ENCODE measurements around the gene B4GALNT3.

Gene B4GALNT3

GRCh38 chr12:466762-467161 lies 7.0 kb downstream of the B4GALNT3 start:
- H3K4me1 ChIP-seq (ENCODE audit: control insufficient read depth in 1 of 2, insufficient read depth in 2 of 2, low read length in 2 of 2) = peaks cover 0 to 4% of the 10 kb centered on the region in 2 donors
- no peak overlapping the region for H3K27ac ChIP-seq (ENCODE audit: low read depth, low read length)

GRCh38 chr12:467591-467990 lies 7.9 kb downstream of the B4GALNT3 start:
- Histone ChIP-seq H3K4me3 (ENCODE audit: low read depth in 1 of 2, low read length in 2 of 2) (no peak overlapping the region), H3K9ac (ENCODE audit: low read depth in 1 of 2, low read length in 2 of 2) (no peak overlapping the region), H3K4me1 (ENCODE audit: control insufficient read depth in 1 of 2, insufficient read depth in 2 of 2, low read length in 2 of 2) (peaks cover 0 to 4% of the 10 kb centered on the region in 2 donors), H3K27ac (ENCODE audit: low read depth, low read length) (no peak overlapping the region), H3K27me3 (ENCODE audit: control insufficient read depth in 1 of 2, insufficient read depth in 2 of 2, low read length in 2 of 2) (peaks cover under 1 to 8% of the 10 kb centered on the region in 2 donors), H3K9me3 (ENCODE audit: control insufficient read depth in 1 of 2, low read length in 2 of 2) (no peaks in the 10 kb centered on the region), H3K36me3 (ENCODE audit: control insufficient read depth in 1 of 2, insufficient read depth in 2 of 2, low read length in 2 of 2) (no peaks in the 10 kb centered on the region)

More at GRCh38 chr12:466762-467161, 7.0 kb downstream of the B4GALNT3 start:
- no peak overlapping the region for H3K4me3 ChIP-seq (ENCODE audit: low read depth in 1 of 2, low read length in 2 of 2)
- no peak overlapping the region for H3K9ac ChIP-seq (ENCODE audit: low read depth in 1 of 2, low read length in 2 of 2)
- peaks cover 3 to 8% of the 10 kb centered on the region in 2 donors for H3K27me3 ChIP-seq (ENCODE audit: control insufficient read depth in 1 of 2, insufficient read depth in 2 of 2, low read length in 2 of 2)
- no peaks in the 10 kb centered on the region for H3K36me3 ChIP-seq (ENCODE audit: control insufficient read depth in 1 of 2, insufficient read depth in 2 of 2, low read length in 2 of 2)
- no peaks in the 10 kb centered on the region for H3K9me3 ChIP-seq (ENCODE audit: control insufficient read depth in 1 of 2, low read length in 2 of 2)

- no peaks in the 10 kb centered on the region for H3K9me3 ChIP-seq (ENCODE audit: control insufficient read depth in 1 of 2, low read length in 2 of 2)
- no peak overlapping the region for H3K27ac ChIP-seq (ENCODE audit: low read depth, low read length)
- peaks cover 0 to 3% of the 10 kb centered on the region in 2 donors for H3K27me3 ChIP-seq (ENCODE audit: control insufficient read depth in 1 of 2, insufficient read depth in 2 of 2, low read length in 2 of 2)
- no peak overlapping the region for H3K4me3 ChIP-seq (ENCODE audit: low read depth in 1 of 2, low read length in 2 of 2)
- H3K4me1 ChIP-seq (ENCODE audit: control insufficient read depth in 1 of 2, insufficient read depth in 2 of 2, low read length in 2 of 2) = no peaks in the 10 kb centered on the region
- no peaks in the 10 kb centered on the region for H3K36me3 ChIP-seq (ENCODE audit: control insufficient read depth in 1 of 2, insufficient read depth in 2 of 2, low read length in 2 of 2)
- no peak overlapping the region for H3K9ac ChIP-seq (ENCODE audit: low read depth in 1 of 2, low read length in 2 of 2)
Measured at GRCh38 chr12:468671-469389, 9.1 kb downstream of the B4GALNT3 start.

GRCh38 chr12:470133-470532 lies 10.4 kb downstream of the B4GALNT3 start:
- Histone ChIP-seq H3K36me3 (ENCODE audit: control insufficient read depth in 1 of 2, insufficient read depth in 2 of 2, low read length in 2 of 2) (no peaks in the 10 kb centered on the region), H3K4me1 (ENCODE audit: control insufficient read depth in 1 of 2, insufficient read depth in 2 of 2, low read length in 2 of 2) (no peaks in the 10 kb centered on the region), H3K9ac (ENCODE audit: low read depth in 1 of 2, low read length in 2 of 2) (no peak overlapping the region), H3K4me3 (ENCODE audit: low read depth in 1 of 2, low read length in 2 of 2) (no peak overlapping the region), H3K27ac (ENCODE audit: low read depth, low read length) (no peak overlapping the region), H3K27me3 (ENCODE audit: control insufficient read depth in 1 of 2, insufficient read depth in 2 of 2, low read length in 2 of 2) (peaks cover 0 to 2% of the 10 kb centered on the region in 2 donors), H3K9me3 (ENCODE audit: control insufficient read depth in 1 of 2, low read length in 2 of 2) (no peaks in the 10 kb centered on the region)

GRCh38 chr12:473198-473597 lies 13.5 kb downstream of the B4GALNT3 start:
- Histone ChIP-seq H3K4me1 (ENCODE audit: control insufficient read depth in 1 of 2, insufficient read depth in 2 of 2, low read length in 2 of 2) (no peaks in the 10 kb centered on the region), H3K4me3 (ENCODE audit: low read depth in 1 of 2, low read length in 2 of 2) (no peak overlapping the region), H3K9me3 (ENCODE audit: control insufficient read depth in 1 of 2, low read length in 2 of 2) (no peaks in the 10 kb centered on the region), H3K9ac (ENCODE audit: low read depth in 1 of 2, low read length in 2 of 2) (no peak overlapping the region), H3K27me3 (ENCODE audit: control insufficient read depth in 1 of 2, insufficient read depth in 2 of 2, low read length in 2 of 2) (no peaks in the 10 kb centered on the region), H3K36me3 (ENCODE audit: control insufficient read depth in 1 of 2, insufficient read depth in 2 of 2, low read length in 2 of 2) (no peaks in the 10 kb centered on the region), H3K27ac (ENCODE audit: low read depth, low read length) (no peak overlapping the region)

- Histone ChIP-seq H3K4me1 (ENCODE audit: control insufficient read depth in 1 of 2, insufficient read depth in 2 of 2, low read length in 2 of 2) (no peaks in the 10 kb centered on the region), H3K27ac (ENCODE audit: low read depth, low read length) (no peak overlapping the region), H3K9me3 (ENCODE audit: control insufficient read depth in 1 of 2, low read length in 2 of 2) (no peaks in the 10 kb centered on the region), H3K27me3 (ENCODE audit: control insufficient read depth in 1 of 2, insufficient read depth in 2 of 2, low read length in 2 of 2) (no peaks in the 10 kb centered on the region), H3K4me3 (ENCODE audit: low read depth in 1 of 2, low read length in 2 of 2) (no peak overlapping the region), H3K36me3 (ENCODE audit: control insufficient read depth in 1 of 2, insufficient read depth in 2 of 2, low read length in 2 of 2) (no peaks in the 10 kb centered on the region), H3K9ac (ENCODE audit: low read depth in 1 of 2, low read length in 2 of 2) (no peak overlapping the region)
Measured at GRCh38 chr12:473863-474577, 14.3 kb downstream of the B4GALNT3 start.

GRCh38 chr12:475286-475685 lies 15.5 kb downstream of the B4GALNT3 start:
- no peaks in the 10 kb centered on the region for H3K36me3 ChIP-seq (ENCODE audit: control insufficient read depth in 1 of 2, insufficient read depth in 2 of 2, low read length in 2 of 2)
- no peak overlapping the region for H3K27ac ChIP-seq (ENCODE audit: low read depth, low read length)
- H3K27me3 ChIP-seq (ENCODE audit: control insufficient read depth in 1 of 2, insufficient read depth in 2 of 2, low read length in 2 of 2) = no peaks in the 10 kb centered on the region
- H3K9me3 ChIP-seq (ENCODE audit: control insufficient read depth in 1 of 2, low read length in 2 of 2) = no peaks in the 10 kb centered on the region
- H3K4me3 ChIP-seq (ENCODE audit: low read depth in 1 of 2, low read length in 2 of 2) = no peak overlapping the region
- H3K9ac ChIP-seq (ENCODE audit: low read depth in 1 of 2, low read length in 2 of 2) = no peak overlapping the region
- no peaks in the 10 kb centered on the region for H3K4me1 ChIP-seq (ENCODE audit: control insufficient read depth in 1 of 2, insufficient read depth in 2 of 2, low read length in 2 of 2)

- Histone ChIP-seq H3K4me1 (ENCODE audit: control insufficient read depth in 1 of 2, insufficient read depth in 2 of 2, low read length in 2 of 2) (peaks cover 0 to 4% of the 10 kb centered on the region in 2 donors), H3K36me3 (ENCODE audit: control insufficient read depth in 1 of 2, insufficient read depth in 2 of 2, low read length in 2 of 2) (no peaks in the 10 kb centered on the region), H3K27ac (ENCODE audit: low read depth, low read length) (no peak overlapping the region), H3K27me3 (ENCODE audit: control insufficient read depth in 1 of 2, insufficient read depth in 2 of 2, low read length in 2 of 2) (no peaks in the 10 kb centered on the region), H3K9ac (ENCODE audit: low read depth in 1 of 2, low read length in 2 of 2) (no peak overlapping the region), H3K9me3 (ENCODE audit: control insufficient read depth in 1 of 2, low read length in 2 of 2) (no peaks in the 10 kb centered on the region), H3K4me3 (ENCODE audit: low read depth in 1 of 2, low read length in 2 of 2) (no peak overlapping the region)
Measured at GRCh38 chr12:479161-479560, 19.4 kb downstream of the B4GALNT3 start.

GRCh38 chr12:480831-481816 lies 21.4 kb downstream of the B4GALNT3 start:
- H3K9me3 ChIP-seq (ENCODE audit: control insufficient read depth in 1 of 2, low read length in 2 of 2) = no peaks in the 10 kb centered on the region
- H3K4me3 ChIP-seq (ENCODE audit: low read depth in 1 of 2, low read length in 2 of 2) = no peak overlapping the region
- peaks cover 0 to 4% of the 10 kb centered on the region in 2 donors for H3K4me1 ChIP-seq (ENCODE audit: control insufficient read depth in 1 of 2, insufficient read depth in 2 of 2, low read length in 2 of 2)
- H3K27ac ChIP-seq (ENCODE audit: low read depth, low read length) = no peak overlapping the region
- no peaks in the 10 kb centered on the region for H3K36me3 ChIP-seq (ENCODE audit: control insufficient read depth in 1 of 2, insufficient read depth in 2 of 2, low read length in 2 of 2)
- no peak overlapping the region for H3K9ac ChIP-seq (ENCODE audit: low read depth in 1 of 2, low read length in 2 of 2)
- H3K27me3 ChIP-seq (ENCODE audit: control insufficient read depth in 1 of 2, insufficient read depth in 2 of 2, low read length in 2 of 2) = no peaks in the 10 kb centered on the region

All from duodenal mucosa (tissue), 2 donors.